Hair follicle dermal papilla cell (primary cell): ENCODE data around the gene TMEM256. TPM values are rescaled to one million over a fixed set of nuclear protein-coding genes. Genes with fewer than 3 reads are reported as not detected.

Experiments used
- total RNA-seq: library from RNA; depleted of rRNA; stranded (reverse); fragments of >200 nt; gene quantifications from 2 replicates; pipeline ENCODE4 v1.2.3, GENCODE V29; 2012

Gene TMEM256
- total RNA-seq: 39.9 and 61.1 TPM in 2 replicates

DNA sequence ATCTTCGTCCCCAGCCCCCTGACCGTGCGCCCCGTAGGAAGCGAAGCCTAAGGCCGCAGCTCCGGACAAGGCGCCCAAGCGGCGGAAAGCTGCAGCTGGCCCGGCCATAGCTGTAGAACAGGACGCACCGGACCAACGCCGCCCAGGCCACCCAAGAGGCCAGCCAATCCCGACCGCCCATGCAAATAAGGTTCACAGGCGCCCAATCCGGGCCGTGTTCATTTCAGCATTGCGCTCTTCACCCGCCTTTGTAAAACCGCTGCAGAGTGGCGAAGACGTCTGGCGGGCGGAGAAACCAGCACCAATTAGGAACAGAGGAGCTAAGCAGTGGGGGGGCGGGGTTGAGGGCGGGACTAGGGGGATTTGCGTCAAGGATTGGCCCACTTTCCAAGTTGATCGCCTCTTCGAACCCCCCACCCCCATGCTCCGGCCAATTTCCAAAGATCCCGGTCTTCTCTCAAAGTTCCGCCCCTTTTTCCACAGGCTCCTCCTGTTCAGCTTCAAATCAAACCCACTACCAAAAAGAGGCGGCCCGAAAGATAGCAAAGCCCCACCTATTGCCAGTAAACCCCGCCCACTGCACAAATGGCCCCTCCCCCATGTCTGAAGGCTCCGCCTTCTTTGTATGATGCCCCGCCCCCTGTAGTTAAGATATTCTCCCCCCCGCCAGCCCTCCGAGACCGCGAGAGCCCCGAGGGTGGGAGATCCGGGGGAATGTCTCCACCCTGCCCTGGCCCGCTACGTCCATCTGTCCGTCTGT lies at the start of gene TMEM256:
Gene TMEM256, minus strand, starts transcription at position 121 of the 760 bp plus-strand sequence. Its CDS starts 13 bp downstream, at position 108.

DNA sequence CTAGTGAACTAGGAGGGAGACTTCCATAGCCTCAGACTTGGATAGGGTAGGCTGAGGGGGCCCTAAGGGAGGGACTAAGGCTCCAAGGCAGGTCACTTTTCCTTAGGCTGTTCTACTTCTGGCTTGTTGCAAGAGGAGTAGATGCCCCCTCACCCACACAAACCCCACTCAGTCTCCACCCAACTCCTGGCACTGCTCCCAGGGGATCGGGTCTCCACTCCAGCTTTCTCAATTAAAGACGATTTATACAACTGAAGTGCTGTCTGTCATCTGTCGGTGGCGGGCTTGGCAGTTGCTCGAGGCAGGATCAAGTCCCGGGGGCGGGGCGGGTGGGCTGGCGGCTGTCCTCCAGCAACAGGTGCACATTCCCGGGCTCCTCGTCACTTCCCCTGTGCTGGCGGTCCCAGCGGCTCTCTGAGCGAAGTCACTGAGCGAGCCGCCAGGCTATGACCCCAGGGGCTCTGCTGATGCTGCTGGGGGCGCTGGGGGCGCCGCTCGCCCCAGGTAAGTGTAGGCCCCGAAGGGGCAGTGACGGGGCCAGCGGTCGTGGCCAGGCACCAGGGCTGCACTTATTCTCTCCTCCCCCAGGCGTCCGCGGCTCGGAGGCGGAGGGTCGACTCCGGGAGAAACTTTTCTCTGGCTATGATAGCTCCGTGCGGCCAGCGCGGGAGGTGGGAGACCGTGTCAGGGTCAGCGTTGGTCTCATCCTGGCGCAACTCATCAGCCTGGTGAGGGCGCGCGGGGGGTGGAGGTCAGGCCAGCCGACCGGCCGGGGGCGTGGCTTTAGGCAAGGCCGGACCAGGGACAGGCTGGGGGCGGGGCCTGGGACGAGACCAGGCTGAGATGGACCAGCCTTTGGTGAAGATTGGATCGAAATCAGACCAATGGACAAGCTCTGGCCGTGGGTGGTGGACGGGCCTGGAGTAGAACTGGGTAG lies 41.1 kb upstream of the TMEM256 start, which contains the start of gene CHRNB1:
Gene CHRNB1, plus strand, starts transcription at position 380 of the 937 bp plus-strand sequence. Its CDS starts 67 bp downstream, at position 447.

DNA sequence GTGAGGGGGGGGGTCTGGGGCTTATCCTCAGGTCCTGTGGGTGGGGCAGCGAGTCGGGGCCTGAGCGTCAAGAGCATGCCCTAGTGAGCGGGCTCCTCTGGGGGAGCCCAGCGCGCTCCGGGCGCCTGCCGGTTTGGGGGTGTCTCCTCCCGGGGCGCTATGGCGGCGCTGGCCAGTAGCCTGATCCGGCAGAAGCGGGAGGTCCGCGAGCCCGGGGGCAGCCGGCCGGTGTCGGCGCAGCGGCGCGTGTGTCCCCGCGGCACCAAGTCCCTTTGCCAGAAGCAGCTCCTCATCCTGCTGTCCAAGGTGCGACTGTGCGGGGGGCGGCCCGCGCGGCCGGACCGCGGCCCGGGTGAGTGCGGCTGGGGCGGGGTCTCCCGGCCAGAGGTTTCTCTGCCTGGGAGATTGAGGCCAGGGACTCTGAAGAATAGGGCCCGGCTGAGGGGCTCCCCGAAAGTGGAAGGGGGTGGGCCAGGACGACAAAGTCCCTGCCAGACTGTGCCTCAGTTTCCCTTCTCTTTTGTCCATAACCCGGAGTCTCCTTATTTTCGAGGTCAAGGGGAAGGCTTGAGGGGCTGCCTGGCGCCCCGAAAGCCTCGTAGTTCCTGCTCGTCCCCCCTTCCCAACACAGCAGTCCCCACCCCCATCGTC lies 35.7 kb upstream of the TMEM256 start, which contains the start of gene FGF11:
Gene FGF11, plus strand, starts transcription at position 51 of the 651 bp plus-strand sequence. Its CDS starts 109 bp downstream, at position 160.

DNA sequence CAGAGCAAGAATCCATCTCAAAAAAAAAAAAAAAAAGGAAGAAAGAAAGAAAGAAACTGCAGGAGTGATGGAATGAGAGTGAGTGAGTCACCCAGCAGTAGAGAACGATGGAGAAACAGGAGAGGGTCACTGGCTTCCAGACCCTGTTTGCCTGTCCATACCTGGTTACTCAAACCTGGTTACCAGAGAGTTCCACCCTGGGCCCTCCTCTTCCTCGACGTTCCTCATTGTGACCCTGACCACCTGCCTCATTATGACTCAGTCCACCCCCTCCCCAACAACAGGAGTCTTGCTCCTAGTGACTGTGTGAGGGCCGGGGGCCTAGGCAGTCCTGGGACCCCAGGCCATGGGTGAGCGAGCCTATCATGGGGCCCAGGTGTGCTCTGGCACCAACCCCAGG lies 24.7 kb upstream of the TMEM256 start, which contains the start of gene SPEM3:
Gene SPEM3, plus strand, starts transcription at position 301 of the 400 bp plus-strand sequence. Its CDS starts 46 bp downstream, at position 347.

GRCh38 chr17:7425316-7425715 lies 21.4 kb upstream of the TMEM256 start, which contains the start of gene SPEM2:
Gene SPEM2, plus strand, starts transcription at chr17:7425616. Its CDS starts 73 bp downstream, at chr17:7425689.

GRCh38 chr17:7419819-7420610 lies 16.1 kb upstream of the TMEM256 start, which contains the start of gene SPEM1:
Gene SPEM1, plus strand, starts transcription at chr17:7420324. Its CDS starts 61 bp downstream, at chr17:7420385.

DNA sequence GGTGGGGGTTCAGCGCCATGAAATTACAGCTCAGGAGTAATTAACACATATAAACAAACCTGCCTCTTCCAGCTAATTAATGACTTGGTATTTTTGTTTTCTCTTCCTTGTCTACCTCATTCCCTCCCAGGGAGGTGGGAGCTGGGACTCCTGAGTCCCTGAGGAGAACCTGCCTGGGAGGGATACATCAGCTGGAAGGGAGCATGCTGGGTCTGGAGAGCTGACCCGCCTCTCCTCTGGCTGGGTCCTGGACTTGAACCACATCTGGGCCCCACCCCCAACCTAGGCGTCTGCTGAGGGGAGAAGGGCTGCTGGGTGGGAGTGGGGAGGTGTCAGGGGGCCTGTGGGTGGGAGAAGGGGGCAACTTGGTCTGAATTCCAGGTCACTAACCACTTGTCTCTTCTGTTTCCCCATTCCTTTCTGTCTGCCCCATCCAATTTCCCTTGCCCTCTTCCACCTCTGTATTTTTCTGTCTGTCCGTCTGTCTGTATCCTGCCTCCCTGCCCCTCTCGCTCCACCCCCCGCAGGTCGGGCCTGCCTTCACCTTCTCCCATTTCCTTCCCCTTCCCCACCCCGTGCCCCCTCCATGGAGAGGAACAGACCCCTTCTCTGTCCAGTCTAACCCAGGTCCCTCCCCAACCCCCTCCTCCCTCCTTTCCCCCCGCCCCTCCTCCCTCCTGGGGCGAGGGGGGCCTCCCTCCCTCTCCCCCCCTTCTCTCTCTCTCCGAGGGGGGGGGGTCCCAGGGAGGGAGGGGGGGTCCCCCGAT lies 3.8 kb upstream of the TMEM256 start, which contains the start of gene NLGN2:
Gene NLGN2, plus strand, starts transcription at position 361 of the 767 bp plus-strand sequence. CDS start 411 bp downstream, outside the sequence.

GRCh38 chr17:7394452-7395191 lies 9.3 kb downstream of the TMEM256 start, which contains the start of gene PLSCR3:
Gene PLSCR3, minus strand, starts transcription at chr17:7394525. Its CDS starts 415 bp downstream, at chr17:7394110.

DNA sequence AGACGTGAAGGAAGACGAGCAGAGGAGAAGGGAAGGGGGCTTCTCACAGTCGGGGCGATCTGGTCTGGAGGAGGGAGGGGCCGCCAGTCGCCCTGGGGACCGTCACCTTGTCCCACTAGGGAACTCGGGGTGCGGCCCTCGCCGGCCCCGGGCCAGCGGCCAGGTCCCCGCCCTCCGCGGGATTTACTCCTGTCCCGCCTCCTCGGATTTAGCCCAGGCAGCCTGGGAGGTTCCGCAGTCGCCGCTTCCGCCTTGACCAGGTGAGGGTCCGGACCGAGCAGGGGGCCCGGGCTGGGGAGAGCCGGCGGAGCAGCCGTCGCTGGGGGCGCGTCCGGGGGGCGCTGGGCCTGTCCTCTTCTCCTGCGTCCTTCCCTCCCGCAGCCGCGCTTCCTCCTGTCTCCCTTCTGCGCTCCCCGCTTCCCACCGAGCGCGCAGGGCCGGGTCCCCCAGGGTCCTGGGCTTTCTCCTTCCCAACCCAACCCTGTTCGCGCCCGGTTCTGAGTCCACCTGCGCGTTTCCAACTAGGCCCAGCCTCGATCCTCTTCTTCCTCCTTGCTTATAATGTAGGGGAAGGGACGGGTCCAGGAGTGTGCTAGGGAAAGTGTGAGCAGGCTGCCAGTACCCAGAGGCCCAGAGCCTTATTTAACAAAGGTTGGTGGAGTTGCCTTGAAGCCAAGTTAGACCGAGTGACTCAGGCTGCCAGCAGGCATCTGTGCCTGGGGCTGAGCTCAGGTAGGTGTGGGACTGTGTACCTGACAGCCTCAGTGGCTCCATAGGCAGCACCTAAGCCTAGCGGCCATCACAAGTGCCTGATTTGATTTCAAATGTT lies 22.8 kb downstream of the TMEM256 start, which contains the start of gene TNK1:
Gene TNK1, plus strand, starts transcription at position 235 of the 829 bp plus-strand sequence. CDS start 1,838 bp downstream, outside the sequence.

GRCh38 chr17:7355053-7355452 lies 48.8 kb downstream of the TMEM256 start, which contains the start of gene TMEM95:
Gene TMEM95, plus strand, starts transcription at chr17:7355156. Its CDS starts 49 bp downstream, at chr17:7355205.

Other genes starting within 250 kb of the TMEM256 start
- 0.36 and 0.49 TPM in 2 replicates for gene ASGR1, start 224.7 kb downstream of the TMEM256 start, total RNA-seq
- gene DLG4, start 184.3 kb downstream of the TMEM256 start, total RNA-seq: 17.4 and 18.9 TPM in 2 replicates
- 164 and 197 TPM in 2 replicates for gene ACADVL, start 184.2 kb downstream of the TMEM256 start, total RNA-seq
- 112 and 113 TPM in 2 replicates for gene DVL2, start 169.6 kb downstream of the TMEM256 start, total RNA-seq
- 55.7 and 66.2 TPM in 2 replicates for gene PHF23, start 164.6 kb downstream of the TMEM256 start, total RNA-seq
- gene GABARAP, start 161.6 kb downstream of the TMEM256 start, total RNA-seq: 173 and 278 TPM in 2 replicates
- 36.0 and 41.2 TPM in 2 replicates for gene CTDNEP1, start 152.4 kb downstream of the TMEM256 start, total RNA-seq
- gene ELP5, start 151.9 kb downstream of the TMEM256 start, total RNA-seq: 34.9 and 40.7 TPM in 2 replicates
- gene CLDN7, start 141.6 kb downstream of the TMEM256 start, total RNA-seq: 0.24 and 1.8 TPM in 2 replicates
- gene SLC2A4, start 122.4 kb downstream of the TMEM256 start, total RNA-seq: under 0.01 and 0.12 TPM in 2 replicates
- not detected in 2 replicates for gene YBX2, start 109.5 kb downstream of the TMEM256 start, total RNA-seq
- 428 and 632 TPM in 2 replicates for gene EIF5A, start 96.5 kb downstream of the TMEM256 start, total RNA-seq
- gene GPS2, start 88.7 kb downstream of the TMEM256 start, total RNA-seq: 52.0 and 53.2 TPM in 2 replicates
- 16.2 TPM in 2 replicates for gene NEURL4, start 74.8 kb downstream of the TMEM256 start, total RNA-seq
- 0.97 TPM in 1 of 2 replicates, not detected in the other for gene ACAP1, start 67.6 kb downstream of the TMEM256 start, total RNA-seq
- gene KCTD11, start 51.9 kb downstream of the TMEM256 start, total RNA-seq: 12.2 and 15.8 TPM in 2 replicates
- not detected in 2 replicates for gene TMEM95, start 48.9 kb downstream of the TMEM256 start, total RNA-seq
- 1.7 and 2.4 TPM in 2 replicates for gene TNK1, start 23.0 kb downstream of the TMEM256 start, total RNA-seq
- 26.6 and 29.9 TPM in 2 replicates for gene PLSCR3, start 9.6 kb downstream of the TMEM256 start, total RNA-seq
- 16.9 TPM in 2 replicates for gene NLGN2, start 3.7 kb upstream of the TMEM256 start, total RNA-seq
- not detected in 2 replicates for gene SPEM1, start 16.2 kb upstream of the TMEM256 start, total RNA-seq
- gene SPEM2, start 21.5 kb upstream of the TMEM256 start, total RNA-seq: not detected in 2 replicates
- gene SPEM3, start 24.8 kb upstream of the TMEM256 start, total RNA-seq: not detected in 2 replicates
- 2.3 and 4.5 TPM in 2 replicates for gene TMEM102, start 31.3 kb upstream of the TMEM256 start, total RNA-seq
- gene FGF11, start 35.4 kb upstream of the TMEM256 start, total RNA-seq: 0.97 and 1.8 TPM in 2 replicates
- 6.2 and 7.5 TPM in 2 replicates for gene CHRNB1, start 41.0 kb upstream of the TMEM256 start, total RNA-seq
- 54.8 TPM in 2 replicates for gene ZBTB4, start 75.5 kb upstream of the TMEM256 start, total RNA-seq
- not detected in 2 replicates for gene SLC35G6, start 77.3 kb upstream of the TMEM256 start, total RNA-seq
- gene POLR2A, start 80.3 kb upstream of the TMEM256 start, total RNA-seq: 98.0 and 120 TPM in 2 replicates
- 12.2 and 20.2 TPM in 2 replicates for gene TNFSF12, start 145.0 kb upstream of the TMEM256 start, total RNA-seq
- gene TNFSF13, start 154.7 kb upstream of the TMEM256 start, total RNA-seq: 1.2 and 1.5 TPM in 2 replicates
- gene SENP3, start 157.8 kb upstream of the TMEM256 start, total RNA-seq: 66.4 and 68.7 TPM in 2 replicates
- 25.3 and 43.4 TPM in 2 replicates for gene CD68, start 175.5 kb upstream of the TMEM256 start, total RNA-seq
- gene MPDU1, start 179.8 kb upstream of the TMEM256 start, total RNA-seq: 63.1 and 88.3 TPM in 2 replicates
- 0.12 and 0.49 TPM in 2 replicates for gene SOX15, start 186.0 kb upstream of the TMEM256 start, total RNA-seq
- 49.2 and 51.1 TPM in 2 replicates for gene FXR2, start 210.8 kb upstream of the TMEM256 start, total RNA-seq
- 29.0 and 39.6 TPM in 2 replicates for gene SAT2, start 223.7 kb upstream of the TMEM256 start, total RNA-seq
- 0.36 TPM in 1 of 2 replicates, not detected in the other for gene SHBG, start 226.0 kb upstream of the TMEM256 start, total RNA-seq
- gene ATP1B2, start 246.8 kb upstream of the TMEM256 start, total RNA-seq: not detected in 2 replicates